GM18507 (cell line): Measurements from ENCODE around the gene STARD6.
"Not testable (repeated sequence)": the region's sequence is repeated elsewhere in the genome, so short reads cannot be mapped to it uniquely, and the experiment has no call there.

Experiments used
- DNase-seq: peaks from one replicate; pipeline ENCODE4 v3.0.0; 2011; ENCODE audit warnings: low read depth; ENCODE audit not compliant: insufficient read length; ENCODE audit errors: extremely low spot score
- FAIRE-seq: peaks from 2 replicates; lab custom pipeline; 2011; peaks lifted over from hg19 to GRCh38; lab: Jason Lieb, UNC

Gene STARD6

GRCh38 chr18:54357082-54357659, 487 bp downstream of the STARD6 start:
- DNase-seq (no peak), FAIRE-seq (peak; percentile 15)

- FAIRE-seq (no peak), DNase-seq (no peak)
These were observed 6.5 kb downstream of the STARD6 start for GRCh38 chr18:54351186-54351585.

- FAIRE-seq (no peak), DNase-seq (no peak)
These were observed 19.4 kb downstream of the STARD6 start for GRCh38 chr18:54338230-54338629.

GRCh38 chr18:54335638-54336173, 22.0 kb downstream of the STARD6 start:
- DNase-seq: no peak
- no peak for FAIRE-seq

GRCh38 chr18:54330768-54331548, 26.7 kb downstream of the STARD6 start:
- no peak for DNase-seq
- FAIRE-seq: no peak

GRCh38 chr18:54329787-54330186, 27.9 kb downstream of the STARD6 start:
- FAIRE-seq (no peak), DNase-seq (no peak)

GRCh38 chr18:54327818-54328217, 29.8 kb downstream of the STARD6 start:
- FAIRE-seq: no peak
- DNase-seq: no peak

- DNase-seq (no peak), FAIRE-seq (no peak)
These were observed 33.7 kb downstream of the STARD6 start for GRCh38 chr18:54323970-54324369.

GRCh38 chr18:54323561-54323960, 34.1 kb downstream of the STARD6 start:
- FAIRE-seq (no peak), DNase-seq (no peak)

GRCh38 chr18:54316071-54316820, 41.4 kb downstream of the STARD6 start:
- DNase-seq (no peak), FAIRE-seq (no peak)

- DNase-seq, FAIRE-seq: not testable (repeated sequence)
These were observed 48.1 kb downstream of the STARD6 start for GRCh38 chr18:54309564-54309963.

GRCh38 chr18:54303408-54303807, 54.2 kb downstream of the STARD6 start:
- no peak for FAIRE-seq

GRCh38 chr18:54298991-54299390, 58.7 kb downstream of the STARD6 start:
- not testable (repeated sequence) for DNase-seq, FAIRE-seq

More at GRCh38 chr18:54303408-54303807, 54.2 kb downstream of the STARD6 start:
- no peak for DNase-seq

GRCh38 chr18:54296062-54296461, 61.6 kb downstream of the STARD6 start:
- DNase-seq (no peak), FAIRE-seq (no peak)

GRCh38 chr18:54294274-54294673, 63.4 kb downstream of the STARD6 start:
- FAIRE-seq (no peak), DNase-seq (no peak)

- peak; percentile 98 for FAIRE-seq
- DNase-seq: peak; percentile 55
These were observed 72.5 kb downstream of the STARD6 start for GRCh38 chr18:54284981-54285785.

GRCh38 chr18:54284535-54284934, 73.1 kb downstream of the STARD6 start:
- no peak for DNase-seq
- no peak for FAIRE-seq

- no peak for FAIRE-seq
- no peak for DNase-seq
These were observed 77.5 kb downstream of the STARD6 start for GRCh38 chr18:54280220-54280569.

- DNase-seq (no peak), FAIRE-seq (no peak)
These were observed 78.0 kb downstream of the STARD6 start for GRCh38 chr18:54279477-54280219.
